Stimulated activated CD4-positive, alpha-beta T cell treated with anti-CD3 and anti-CD28 coated beads, Interleukin-1b, Interleukin-23, amount 100 ng/mL, for 48 hours (primary cell): ENCODE results near the gene ADAP1.
"Not testable (repeated sequence)": the region's sequence is repeated elsewhere in the genome, so short reads cannot be mapped to it uniquely, and the experiment has no call there.

Experiments used
- DNase-seq: peaks from one replicate; pipeline ENCODE4 v3.0.0-alpha.2; 2020

The ADAP1 gene

GRCh38 chr7:877312-878232, 76.9 kb downstream of the ADAP1 start:
- DNase-seq = no peak

DNA sequence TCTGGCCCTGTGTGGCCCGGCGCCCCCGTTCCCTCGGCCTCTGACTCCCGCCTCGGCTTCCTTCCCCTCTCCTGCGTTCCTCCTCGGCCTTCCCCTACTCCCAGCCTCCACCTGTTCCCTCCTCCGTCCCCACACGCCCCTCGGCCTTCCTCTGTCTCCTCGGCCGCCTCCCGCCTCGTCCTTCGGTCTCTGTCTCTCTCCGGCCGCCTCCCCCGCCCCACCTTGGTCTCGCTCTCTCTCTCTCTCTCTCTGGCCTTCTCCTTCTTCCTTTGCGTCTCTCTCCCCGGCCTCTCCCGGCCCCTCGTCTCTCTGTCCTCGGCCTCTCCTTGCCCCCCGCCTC, 77.5 kb downstream of the ADAP1 start:
- DNase-seq = no peak

- DNase-seq = peak; percentile 98
These were observed 78.2 kb downstream of the ADAP1 start, which contains the start of gene GET4 for GRCh38 chr7:876077-876971. TSS of gene GET4 (plus strand) at chr7:876554. CDS start at chr7:876646, 92 bp downstream.

- no peak for DNase-seq
These were observed 78.9 kb downstream of the ADAP1 start for GRCh38 chr7:875476-876076.

DNA sequence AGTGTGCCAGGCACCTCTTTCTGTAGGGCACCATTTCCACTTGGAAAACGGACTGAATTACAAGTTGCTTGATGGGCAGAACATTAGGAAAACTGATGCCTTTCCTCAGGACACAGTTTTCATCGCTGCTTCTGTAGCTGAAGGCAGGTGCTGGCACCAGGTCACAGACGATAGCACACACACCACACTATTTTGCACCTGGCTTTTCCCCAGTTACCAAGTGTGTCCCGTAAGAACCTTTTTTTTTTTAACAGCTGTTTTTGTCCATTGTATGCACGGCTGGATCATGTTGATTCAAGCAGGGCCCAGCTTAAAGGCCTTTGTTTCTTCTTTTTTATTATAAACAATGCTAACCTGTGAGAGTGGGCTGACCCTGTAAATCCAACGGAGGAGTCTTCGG, 79.4 kb downstream of the ADAP1 start:
- no peak for DNase-seq

DNA sequence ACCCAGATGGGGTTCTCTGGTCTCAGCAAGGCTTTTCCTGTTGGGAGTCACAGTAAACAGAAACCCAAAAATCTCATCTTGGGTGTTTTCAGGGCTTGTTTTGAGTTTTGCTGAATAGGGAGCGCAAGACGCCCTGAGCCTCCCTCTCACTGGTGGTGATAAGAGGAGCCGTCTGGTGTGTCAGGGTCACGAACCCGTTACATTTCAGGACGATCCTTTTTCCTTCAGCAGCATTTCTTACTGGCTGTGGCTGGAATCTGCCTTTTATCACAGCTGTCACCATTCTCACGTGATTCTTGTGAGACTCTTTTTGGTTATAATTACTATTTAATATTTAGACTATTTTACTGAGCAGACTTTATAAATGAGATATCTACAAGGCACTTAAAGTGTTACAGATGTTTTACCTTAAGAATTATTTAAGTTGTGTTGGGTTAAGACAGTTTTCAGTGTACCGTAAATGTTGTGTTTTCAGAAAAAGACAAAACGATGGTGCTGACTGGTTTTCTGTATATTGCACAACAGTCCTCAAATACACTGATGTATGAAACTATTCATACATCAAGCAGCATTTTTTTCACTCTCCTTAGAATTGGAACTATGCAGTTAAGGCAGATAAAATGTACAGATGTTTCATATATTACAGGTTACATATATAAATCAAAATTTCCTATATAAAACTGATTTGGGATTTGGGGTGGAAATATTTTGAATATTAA, 80.3 kb downstream of the ADAP1 start:
- DNase-seq = no peak

DNA sequence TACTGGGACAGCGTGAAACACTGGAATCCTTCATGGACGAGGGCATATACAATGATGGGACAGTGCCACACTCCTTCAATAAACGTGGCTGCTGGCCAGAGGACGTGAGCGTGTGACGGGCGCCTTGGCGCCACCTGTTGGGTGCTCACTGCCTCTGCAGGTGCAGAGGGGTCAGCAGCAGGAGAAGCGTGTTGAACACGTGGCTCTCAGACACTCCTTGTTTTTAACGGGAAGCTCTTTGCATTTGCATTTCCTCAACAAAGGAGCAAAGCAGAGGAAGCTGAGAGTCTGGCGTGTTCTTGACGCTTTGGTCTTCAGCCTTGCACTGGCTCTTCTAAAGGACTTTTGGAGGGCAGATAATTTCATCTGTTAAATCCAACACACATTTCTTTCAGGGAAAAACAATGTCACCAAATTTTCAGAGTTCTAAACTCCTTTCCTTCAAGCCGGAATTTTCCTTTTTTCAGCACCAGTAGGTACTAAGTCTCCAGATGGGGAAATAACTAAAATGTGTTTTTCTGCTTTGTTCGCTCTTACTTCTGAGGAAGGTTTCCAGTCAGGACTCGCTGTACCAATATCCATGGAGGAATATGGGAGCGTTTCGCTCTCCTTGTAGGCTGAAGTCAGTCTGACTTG, 81.0 kb downstream of the ADAP1 start:
- peak; percentile 78 for DNase-seq

- DNase-seq = not testable (repeated sequence)
These were observed 81.8 kb downstream of the ADAP1 start for GRCh38 chr7:872685-873084.

DNA sequence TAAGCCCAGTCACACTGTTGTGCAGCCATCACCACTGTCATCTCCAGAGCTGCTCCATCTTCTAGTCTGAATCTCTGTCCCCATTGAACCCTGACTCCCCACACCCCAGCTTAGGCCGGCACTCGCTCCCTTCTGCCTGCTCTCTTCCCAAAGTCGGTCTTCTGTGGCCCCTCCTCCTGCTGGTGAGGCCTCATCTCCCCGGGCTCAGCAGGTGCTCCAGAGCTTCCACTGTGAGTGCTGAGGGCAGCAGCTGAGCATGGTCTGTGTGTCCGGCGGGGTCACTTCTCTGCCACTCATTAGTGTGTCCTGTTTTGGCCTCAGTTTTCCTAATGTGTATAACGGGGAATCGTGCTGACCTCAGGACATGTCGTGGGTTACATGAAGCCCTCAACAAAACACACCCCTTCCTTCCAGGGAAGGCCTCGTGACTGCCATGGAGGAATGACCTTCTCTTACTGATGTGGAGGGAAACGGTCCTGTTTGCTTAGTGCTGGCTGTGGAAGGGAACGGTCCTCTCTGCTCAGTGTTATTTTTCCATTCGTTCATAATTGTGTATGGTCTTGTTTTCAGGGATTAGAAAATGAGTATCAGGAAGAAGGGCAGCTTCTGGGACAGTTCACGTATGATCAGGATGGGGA, 82.5 kb downstream of the ADAP1 start:
- DNase-seq = no peak

GRCh38 chr7:869348-869747, 85.1 kb downstream of the ADAP1 start:
- DNase-seq = no peak

GRCh38 chr7:868189-868486, 86.3 kb downstream of the ADAP1 start:
- no peak for DNase-seq

- no peak for DNase-seq
These were observed 86.9 kb downstream of the ADAP1 start for GRCh38 chr7:867406-868188.

GRCh38 chr7:867001-867405, 87.5 kb downstream of the ADAP1 start:
- DNase-seq = no peak

DNA sequence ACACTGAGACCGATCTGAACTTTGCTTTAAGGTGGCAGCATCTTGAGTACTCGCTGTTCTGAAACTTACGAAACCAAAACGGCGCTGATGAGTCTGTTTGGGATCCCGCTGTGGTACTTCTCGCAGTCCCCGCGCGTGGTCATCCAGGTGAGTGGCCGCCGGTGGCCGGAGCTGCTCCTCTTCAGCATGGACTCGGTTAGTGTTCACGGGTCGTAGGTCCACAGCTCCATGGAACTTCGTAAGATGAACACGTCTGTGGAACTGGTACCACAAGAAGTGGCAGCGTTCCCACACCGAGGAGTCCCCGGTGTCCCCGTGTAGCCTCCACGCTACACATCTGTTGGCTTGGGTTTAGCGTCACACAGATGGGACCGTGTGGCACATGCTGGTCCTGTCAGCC, 88.6 kb downstream of the ADAP1 start:
- no peak for DNase-seq

DNA sequence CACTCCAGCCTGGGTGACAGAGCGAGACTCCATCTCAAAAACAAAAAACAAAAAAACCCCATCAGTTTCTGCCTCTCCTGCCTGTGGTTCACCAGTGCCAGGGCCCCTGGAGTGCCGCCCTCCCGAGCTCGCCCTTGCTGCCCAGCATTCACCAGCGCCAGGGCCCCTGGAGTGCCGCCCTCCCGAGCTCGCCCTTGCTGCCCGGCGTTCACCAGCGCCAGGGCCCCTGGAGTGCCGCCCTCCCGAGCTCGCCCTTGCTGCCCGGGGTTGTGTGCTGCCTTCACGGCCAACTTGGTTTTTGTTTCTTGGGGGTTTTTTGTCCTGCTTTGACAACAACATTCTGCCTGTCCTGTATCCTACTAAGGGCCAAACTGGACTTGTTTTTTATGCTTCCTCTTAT, 91.4 kb downstream of the ADAP1 start:
- DNase-seq = no peak

GRCh38 chr7:862157-862556, 92.3 kb downstream of the ADAP1 start:
- DNase-seq = no peak

- no peak for DNase-seq
These were observed 93.3 kb downstream of the ADAP1 start for GRCh38 chr7:861222-861621.

DNA sequence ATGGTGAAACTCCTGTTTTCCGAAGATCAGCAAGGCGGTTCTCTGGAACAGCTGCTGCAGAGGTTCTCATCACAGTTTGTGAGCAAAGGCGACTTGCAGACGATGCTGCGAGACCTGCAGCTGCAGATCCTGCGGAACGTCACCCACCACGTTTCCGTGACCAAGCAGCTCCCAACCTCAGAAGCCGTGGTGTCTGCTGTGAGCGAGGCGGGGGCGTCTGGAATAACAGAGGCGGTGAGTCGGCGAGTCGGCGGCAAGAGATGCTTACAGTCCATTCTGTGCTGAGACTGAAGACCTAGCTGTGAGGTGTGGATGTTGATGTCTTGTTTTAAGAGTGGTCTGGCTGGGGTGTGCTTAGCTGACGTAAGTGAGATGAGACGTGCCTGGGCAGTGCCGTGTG, 94.3 kb downstream of the ADAP1 start:
- DNase-seq = no peak

DNA sequence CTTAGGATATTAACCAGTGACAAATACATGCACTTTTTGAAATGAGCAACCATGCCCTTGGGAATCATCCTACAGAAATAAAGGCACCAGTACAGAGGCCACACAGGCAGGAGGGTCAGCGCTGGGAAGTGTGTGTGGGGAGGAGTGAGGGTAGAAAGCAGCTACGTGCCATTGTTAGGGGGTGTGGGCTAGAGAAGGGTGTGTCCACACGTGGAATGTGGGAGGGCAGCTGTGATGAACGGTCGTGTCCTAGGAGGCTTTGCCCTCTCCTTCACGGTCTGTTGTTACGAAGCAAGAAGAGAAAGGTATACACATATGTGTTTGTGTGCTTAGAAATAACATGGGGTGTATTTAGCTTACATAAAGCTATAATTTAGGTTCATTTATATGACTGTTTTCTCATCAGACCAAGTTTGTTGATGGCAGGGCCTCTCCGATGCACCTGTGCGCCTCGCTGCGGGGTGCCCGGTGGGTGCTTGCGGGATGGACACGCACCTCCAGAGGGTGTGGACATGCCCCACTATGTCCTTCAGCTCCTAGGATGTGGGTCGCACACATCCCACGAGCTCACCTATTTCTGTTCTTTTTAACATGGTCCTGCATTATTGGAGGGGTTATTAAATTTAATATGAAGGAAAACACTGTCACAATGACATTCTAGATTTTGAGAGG, 95.0 kb downstream of the ADAP1 start:
- no peak for DNase-seq

DNA sequence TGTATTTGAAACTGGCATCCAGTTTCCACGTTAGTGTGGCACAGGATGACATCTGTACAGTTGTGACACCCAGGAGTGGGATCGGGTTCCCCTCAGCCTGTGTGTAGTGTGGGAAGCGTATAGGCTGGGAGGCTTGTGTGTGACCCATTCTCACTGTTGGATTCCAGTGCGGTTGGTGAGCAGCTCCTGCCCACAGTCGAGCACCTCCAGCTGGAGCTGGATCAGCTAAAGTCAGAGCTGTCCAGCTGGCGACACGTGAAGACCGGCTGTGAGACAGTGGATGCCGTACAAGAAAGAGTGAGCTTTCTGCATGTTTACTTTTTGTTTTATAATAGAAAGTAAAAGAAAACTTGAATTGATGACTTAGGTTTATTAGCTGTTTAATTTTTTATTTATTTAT, 96.8 kb downstream of the ADAP1 start:
- DNase-seq = no peak
